Neural cell (in vitro differentiated cells): ENCODE measurements around the gene RPS6KC1. TPM values are rescaled to one million over a fixed set of nuclear protein-coding genes. Genes with fewer than 3 reads are reported as not detected.
"Not testable (repeated sequence)": the region's sequence is repeated elsewhere in the genome, so short reads cannot be mapped to it uniquely, and the experiment has no call there.

Source experiments
- H2AFZ ChIP-seq: fragments of 200-600, 300-800 bp; sonication (generic), shearing (Covaris generic); 2 replicates; pipeline ENCODE4 v1.6.0; 2014; ENCODE audit warnings: low read depth, mild to moderate bottlenecking, antibody characterized with exemption, low read length, moderate library complexity
- H3F3A ChIP-seq: fragments of 200-600 bp; shearing (Covaris generic); 2 replicates; pipeline ENCODE4 v1.6.1; 2016; ENCODE audit warnings: mild to moderate bottlenecking, moderate library complexity, mixed read lengths, antibody characterized with exemption, low read length; ENCODE audit not compliant: insufficient read depth, poor library complexity, severe bottlenecking
- H3K27ac ChIP-seq: fragments of 200-600, 300-800 bp; sonication (generic), shearing (Covaris generic); 2 replicates; pipeline ENCODE4 v1.5.1; 2014; ENCODE audit warnings: mild to moderate bottlenecking, low read length, moderate library complexity
- H3K27me3 ChIP-seq: fragments of 300-800, 200-600 bp; sonication (generic), shearing (Covaris generic); 2 replicates; pipeline ENCODE4 v1.6.0; 2014; ENCODE audit warnings: mild to moderate bottlenecking, low read depth, low read length, moderate library complexity; ENCODE audit not compliant: insufficient read depth
- H3K36me3 ChIP-seq: fragments of 300-800, 200-600 bp; sonication (generic), shearing (Covaris generic); 2 replicates; pipeline ENCODE4 v1.5.1; 2014; ENCODE audit warnings: mild to moderate bottlenecking, antibody characterized with exemption, low read length, moderate library complexity; ENCODE audit not compliant: insufficient read depth
- H3K4me2 ChIP-seq: fragments of 300-800, 200-600 bp; sonication (generic), shearing (Covaris generic); 2 replicates; pipeline ENCODE4 v1.6.0; 2014; ENCODE audit warnings: mild to moderate bottlenecking, low read length
- H3K4me3 ChIP-seq: fragments of 300-800, 200-600 bp; sonication (generic), shearing (Covaris generic); 2 replicates; pipeline ENCODE4 v1.5.1; 2014; ENCODE audit warnings: mild to moderate bottlenecking, low read length, moderate library complexity
- H3K79me2 ChIP-seq: fragments of 200-600 bp; shearing (Covaris generic); replicated peaks from 2 replicates; pipeline ENCODE4 v1.6.0; 2014; ENCODE audit warnings: mild to moderate bottlenecking, low read length, moderate library complexity; ENCODE audit not compliant: insufficient read depth
- H3K9ac ChIP-seq: fragments of 300-800, 200-600 bp; sonication (generic), shearing (Covaris generic); 2 replicates; pipeline ENCODE4 v1.6.1; 2016; ENCODE audit warnings: mild to moderate bottlenecking, low read length, mixed read lengths
- H3K9me2 ChIP-seq: fragments of 200-600 bp; shearing (Covaris generic); 2 replicates; pipeline ENCODE4 v1.6.1; 2016; ENCODE audit warnings: mild to moderate bottlenecking, low read length, mixed read lengths; ENCODE audit not compliant: insufficient read depth
- H3K9me3 ChIP-seq: fragments of 200-600, 300-800 bp; sonication (generic), shearing (Covaris generic); 2 replicates; pipeline ENCODE4 v1.6.1; 2016; ENCODE audit warnings: mild to moderate bottlenecking, mixed run types, low read length, moderate library complexity, mixed read lengths
- H4K20me1 ChIP-seq: fragments of 200-600 bp; shearing (Covaris generic); 2 replicates; pipeline ENCODE4 v1.6.1; 2016; ENCODE audit warnings: mild to moderate bottlenecking, mixed run types; ENCODE audit not compliant: insufficient read depth
- CTCF ChIP-seq: fragments of 450-650 bp; IDR thresholded peaks from 2 replicates; pipeline ENCODE4 v1.5.1; 2014; ENCODE audit warnings: antibody characterized with exemption, mild to moderate bottlenecking, moderate library complexity; ENCODE audit not compliant: poor library complexity, severe bottlenecking
- EP300 ChIP-seq: fragments of 450-650 bp; conservative IDR thresholded peaks from 2 replicates; pipeline ENCODE4 v1.6.1; 2014; ENCODE audit warnings: antibody characterized with exemption, mild to moderate bottlenecking, moderate library complexity; ENCODE audit not compliant: poor library complexity, severe bottlenecking
- EZH2 ChIP-seq: fragments of 200-600, 300-800 bp; shearing (Covaris generic), sonication (generic); IDR thresholded peaks from 2 replicates; pipeline ENCODE4 v1.6.1; 2014; ENCODE audit warnings: antibody characterized with exemption, low read length, borderline replicate concordance, mild to moderate bottlenecking; ENCODE audit not compliant: insufficient read depth, poor library complexity, severe bottlenecking
- MXI1 ChIP-seq: fragments of 450-650 bp; conservative IDR thresholded peaks from 2 replicates; pipeline ENCODE4 v1.6.1; 2014; ENCODE audit warnings: antibody characterized with exemption, mild to moderate bottlenecking; ENCODE audit not compliant: poor library complexity, severe bottlenecking
- POLR2AphosphoS5 ChIP-seq: IDR thresholded peaks from 2 replicates; pipeline ENCODE4 v1.6.1; 2012
- RAD21 ChIP-seq: fragments of 450-650 bp; conservative IDR thresholded peaks from 2 replicates; pipeline ENCODE4 v1.6.1; 2014; ENCODE audit warnings: antibody characterized with exemption, mild to moderate bottlenecking, moderate library complexity
- SMC3 ChIP-seq: fragments of 450-650 bp; conservative IDR thresholded peaks from 2 replicates; pipeline ENCODE4 v1.6.1; 2014; ENCODE audit warnings: antibody characterized with exemption, mild to moderate bottlenecking, moderate library complexity; ENCODE audit not compliant: poor library complexity
- TAF1 ChIP-seq: IDR thresholded peaks from 2 replicates; pipeline ENCODE4 v1.6.1; 2012; ENCODE audit warnings: low read depth
- polyA plus RNA-seq: library from polyadenylated mRNA; depleted of rRNA; stranded (reverse); fragments of >200 nt; gene quantifications from 2 replicates; pipeline ENCODE4 v1.2.3, GENCODE V29; 2014
- TF ChIP-seq, protein P1 (sequence below): IDR thresholded peaks from 2 replicates; pipeline ENCODE4 v1.6.1; 2012; ENCODE audit warnings: borderline replicate concordance

RPS6KC1 gene
- polyA plus RNA-seq, 1 donor from 2014 or later: 28.1 TPM

DNA sequence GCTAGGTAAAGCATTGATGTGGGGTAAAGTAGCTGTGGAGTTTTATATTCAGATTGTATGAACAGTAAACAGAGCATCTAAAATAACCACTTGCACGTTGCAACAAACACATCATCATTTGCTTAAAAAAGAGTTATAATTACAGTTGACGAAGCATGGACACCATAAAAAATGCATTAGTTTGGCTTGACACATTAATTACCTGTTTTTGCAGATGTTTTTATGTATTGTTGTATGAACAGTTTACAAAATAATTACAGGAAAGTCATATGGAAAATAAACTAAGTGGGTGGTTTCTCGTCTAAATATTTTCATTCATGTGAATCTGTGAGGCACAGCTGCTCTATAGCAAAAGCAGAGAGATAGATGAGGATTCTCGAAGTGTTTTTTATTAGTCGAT lies 108.3 kb downstream of the RPS6KC1 start:
- Histone ChIP-seq H3K9me2 (no peaks in the 10 kb centered on the region), H3K27me3 (no peaks in the 10 kb centered on the region), H3K36me3 (no peaks in the 10 kb centered on the region), H3K79me2 (no peaks in the 10 kb centered on the region), H2AFZ (no peak overlapping the region), H3K9me3 (no peaks in the 10 kb centered on the region), H3K27ac (no peak overlapping the region), H4K20me1 (no peaks in the 10 kb centered on the region), H3K4me2 (no peak overlapping the region), H3K4me3 (no peak overlapping the region), H3K9ac (no peak overlapping the region), H3F3A (no peaks in the 10 kb centered on the region)
- TF ChIP-seq RAD21 (no peak), EZH2 (no peak), TAF1 (no peak), MXI1 (no peak), SMC3 (no peak), POLR2AphosphoS5 (no peak), EP300 (no peak), CTCF (no peak)
- TF ChIP-seq, protein P1, sequence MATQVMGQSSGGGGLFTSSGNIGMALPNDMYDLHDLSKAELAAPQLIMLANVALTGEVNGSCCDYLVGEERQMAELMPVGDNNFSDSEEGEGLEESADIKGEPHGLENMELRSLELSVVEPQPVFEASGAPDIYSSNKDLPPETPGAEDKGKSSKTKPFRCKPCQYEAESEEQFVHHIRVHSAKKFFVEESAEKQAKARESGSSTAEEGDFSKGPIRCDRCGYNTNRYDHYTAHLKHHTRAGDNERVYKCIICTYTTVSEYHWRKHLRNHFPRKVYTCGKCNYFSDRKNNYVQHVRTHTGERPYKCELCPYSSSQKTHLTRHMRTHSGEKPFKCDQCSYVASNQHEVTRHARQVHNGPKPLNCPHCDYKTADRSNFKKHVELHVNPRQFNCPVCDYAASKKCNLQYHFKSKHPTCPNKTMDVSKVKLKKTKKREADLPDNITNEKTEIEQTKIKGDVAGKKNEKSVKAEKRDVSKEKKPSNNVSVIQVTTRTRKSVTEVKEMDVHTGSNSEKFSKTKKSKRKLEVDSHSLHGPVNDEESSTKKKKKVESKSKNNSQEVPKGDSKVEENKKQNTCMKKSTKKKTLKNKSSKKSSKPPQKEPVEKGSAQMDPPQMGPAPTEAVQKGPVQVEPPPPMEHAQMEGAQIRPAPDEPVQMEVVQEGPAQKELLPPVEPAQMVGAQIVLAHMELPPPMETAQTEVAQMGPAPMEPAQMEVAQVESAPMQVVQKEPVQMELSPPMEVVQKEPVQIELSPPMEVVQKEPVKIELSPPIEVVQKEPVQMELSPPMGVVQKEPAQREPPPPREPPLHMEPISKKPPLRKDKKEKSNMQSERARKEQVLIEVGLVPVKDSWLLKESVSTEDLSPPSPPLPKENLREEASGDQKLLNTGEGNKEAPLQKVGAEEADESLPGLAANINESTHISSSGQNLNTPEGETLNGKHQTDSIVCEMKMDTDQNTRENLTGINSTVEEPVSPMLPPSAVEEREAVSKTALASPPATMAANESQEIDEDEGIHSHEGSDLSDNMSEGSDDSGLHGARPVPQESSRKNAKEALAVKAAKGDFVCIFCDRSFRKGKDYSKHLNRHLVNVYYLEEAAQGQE: no peak

DNA sequence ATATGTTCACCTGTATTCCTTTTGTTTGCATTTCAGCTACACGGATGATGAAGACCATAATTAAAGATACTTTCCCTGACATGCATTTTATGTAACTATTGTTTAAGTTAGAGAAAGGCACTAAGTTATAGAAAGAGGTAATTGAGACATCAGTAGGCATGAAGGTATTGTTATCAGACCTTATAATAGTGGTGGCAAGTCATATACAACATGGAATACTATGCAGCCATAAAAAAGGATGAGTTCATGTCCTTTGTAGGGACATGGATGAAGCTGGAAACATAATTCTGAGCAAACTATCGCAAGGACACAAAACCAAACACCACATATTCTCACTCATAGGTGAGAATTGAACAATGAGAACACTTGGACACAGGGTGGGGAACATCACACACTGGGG lies 109.4 kb downstream of the RPS6KC1 start:
- H3K4me2 ChIP-seq, H3K9me2 ChIP-seq, H3F3A ChIP-seq, H3K9ac ChIP-seq, H3K36me3 ChIP-seq, H3K4me3 ChIP-seq, H3K79me2 ChIP-seq, H3K27ac ChIP-seq, H4K20me1 ChIP-seq, H3K9me3 ChIP-seq, H3K27me3 ChIP-seq, H2AFZ ChIP-seq: not testable (repeated sequence)

- Histone ChIP-seq H3K27me3 (no peaks in the 10 kb centered on the region), H4K20me1 (no peaks in the 10 kb centered on the region), H3K79me2 (no peaks in the 10 kb centered on the region), H3K9me2 (no peaks in the 10 kb centered on the region), H3K36me3 (no peaks in the 10 kb centered on the region), H3K4me3 (no peak overlapping the region), H2AFZ (no peak overlapping the region), H3K27ac (no peak overlapping the region), H3K9ac (no peak overlapping the region), H3K9me3 (no peaks in the 10 kb centered on the region), H3F3A (no peaks in the 10 kb centered on the region), H3K4me2 (no peak overlapping the region)
- TF ChIP-seq, protein P1: no peak
- TF ChIP-seq POLR2AphosphoS5 (no peak), EP300 (no peak), MXI1 (no peak), SMC3 (no peak), RAD21 (no peak), CTCF (no peak), EZH2 (no peak)
Measured at GRCh38 chr1:213162338-213162737, 111.3 kb downstream of the RPS6KC1 start.
